Mesodermal cell (in vitro differentiated cells): ENCODE results near the gene APRT.

Experiments
- H3K27ac ChIP-seq: 2 replicates; pipeline ENCODE4 v1.7.0; 2013; ENCODE audit warnings: mild to moderate bottlenecking, low read depth, low read length, moderate library complexity; ENCODE audit not compliant: severe bottlenecking
- H3K36me3 ChIP-seq: 2 replicates; pipeline ENCODE4 v1.7.1; 2013; ENCODE audit warnings: mild to moderate bottlenecking, low read length, moderate library complexity; ENCODE audit not compliant: control insufficient read depth, insufficient read depth
- H3K4me1 ChIP-seq: one replicate; pipeline ENCODE4 v1.7.1; 2013; ENCODE audit warnings: mild to moderate bottlenecking, low read length; ENCODE audit not compliant: insufficient read depth, control insufficient read depth, poor library complexity, severe bottlenecking
- H3K4me3 ChIP-seq: 2 replicates; pipeline ENCODE4 v1.7.0; 2013; ENCODE audit warnings: low read length, control low read depth, mild to moderate bottlenecking; ENCODE audit not compliant: insufficient read depth, poor library complexity, severe bottlenecking; ENCODE audit errors: extremely low read depth
- H3K9me3 ChIP-seq: 2 replicates; pipeline ENCODE4 v1.7.1; 2013; ENCODE audit warnings: mild to moderate bottlenecking, low read length, moderate library complexity; ENCODE audit not compliant: control insufficient read depth
- WGBS, 2 experiments: methylation state at CpG; one replicate each; pipeline ENCODE4 v1.1.5; 2013; ENCODE audit warnings: missing lambda C conversion rate in 2 of 2; ENCODE audit not compliant: insufficient coverage in 2 of 2; 5-methylcytosine and 5-hydroxymethylcytosine counted together

APRT gene

GRCh38 chr16:88853325-88853941 is 41.7 kb upstream of the APRT start:
- Histone ChIP-seq H3K27ac (no peak overlapping the region), H3K9me3 (no peaks in the 10 kb centered on the region), H3K4me1 (peaks cover 11% of the 10 kb centered on the region), H3K4me3 (no peak overlapping the region), H3K36me3 (peaks cover 17% of the 10 kb centered on the region)
- 89 to 96% methylated on average over 14 to 17 of the region's 17 CpGs for WGBS, 2 experiments

GRCh38 chr16:88851616-88852015 is 39.9 kb upstream of the APRT start:
- Histone ChIP-seq H3K4me1 (peaks cover 5% of the 10 kb centered on the region), H3K4me3 (no peak overlapping the region), H3K36me3 (peaks cover 13% of the 10 kb centered on the region), H3K27ac (no peak overlapping the region), H3K9me3 (no peaks in the 10 kb centered on the region)
- 95 to 99% methylated on average over 17 to 19 of the region's 19 CpGs for WGBS, 2 experiments

GRCh38 chr16:88850531-88851199 is 38.9 kb upstream of the APRT start:
- WGBS, 2 experiments = 89 to 94% methylated on average over 31 of the region's 33 CpGs
- peaks cover 2% of the 10 kb centered on the region for H3K4me1 ChIP-seq

GRCh38 chr16:88848557-88848956 is 36.8 kb upstream of the APRT start:
- no peak overlapping the region for H3K4me3 ChIP-seq
- no peak overlapping the region for H3K27ac ChIP-seq
- 93 to 95% methylated on average over 21 of the region's 21 CpGs for WGBS, 2 experiments
- H3K9me3 ChIP-seq = no peaks in the 10 kb centered on the region
- H3K4me1 ChIP-seq = no peaks in the 10 kb centered on the region
- peaks cover 5% of the 10 kb centered on the region for H3K36me3 ChIP-seq

More at GRCh38 chr16:88850531-88851199, 38.9 kb upstream of the APRT start:
- Histone ChIP-seq H3K9me3 (no peaks in the 10 kb centered on the region), H3K4me3 (no peak overlapping the region), H3K36me3 (peaks cover 13% of the 10 kb centered on the region), H3K27ac (no peak overlapping the region)

- no peak overlapping the region for H3K27ac ChIP-seq
- peaks cover 5% of the 10 kb centered on the region for H3K36me3 ChIP-seq
- 92 to 96% methylated on average over 18 of the region's 18 CpGs for WGBS, 2 experiments
- no peaks in the 10 kb centered on the region for H3K4me1 ChIP-seq
- H3K4me3 ChIP-seq = no peak overlapping the region
- no peaks in the 10 kb centered on the region for H3K9me3 ChIP-seq
These were observed 35.9 kb upstream of the APRT start for GRCh38 chr16:88847654-88848053.

- Histone ChIP-seq H3K4me3 (no peak overlapping the region), H3K36me3 (peaks cover 5% of the 10 kb centered on the region), H3K4me1 (no peaks in the 10 kb centered on the region), H3K27ac (no peak overlapping the region), H3K9me3 (no peaks in the 10 kb centered on the region)
- 95 to 98% methylated on average over 7 to 8 of the region's 9 CpGs for WGBS, 2 experiments
These were observed 34.4 kb upstream of the APRT start for GRCh38 chr16:88846088-88846487.

GRCh38 chr16:88844419-88845036 is 32.8 kb upstream of the APRT start:
- H3K4me3 ChIP-seq = no peak overlapping the region
- no peaks in the 10 kb centered on the region for H3K4me1 ChIP-seq
- WGBS, 2 experiments = 81 to 85% methylated on average over 7 to 10 of the region's 11 CpGs
- peaks cover 10% of the 10 kb centered on the region for H3K36me3 ChIP-seq
- no peak overlapping the region for H3K27ac ChIP-seq
- no peaks in the 10 kb centered on the region for H3K9me3 ChIP-seq

GRCh38 chr16:88843256-88843655 is 31.5 kb upstream of the APRT start:
- Histone ChIP-seq H3K9me3 (no peaks in the 10 kb centered on the region), H3K4me1 (no peaks in the 10 kb centered on the region), H3K27ac (no peak overlapping the region), H3K36me3 (peaks cover 18% of the 10 kb centered on the region), H3K4me3 (no peak overlapping the region)
- WGBS, 2 experiments = 92 to 97% methylated on average over 20 of the region's 20 CpGs

GRCh38 chr16:88842806-88843205 is 31.1 kb upstream of the APRT start:
- WGBS, 2 experiments = 90 to 97% methylated on average over 24 to 25 of the region's 25 CpGs
- H3K27ac ChIP-seq = no peak overlapping the region

GRCh38 chr16:88842308-88842756 is 30.6 kb upstream of the APRT start:
- H3K27ac ChIP-seq = no peak overlapping the region
- H3K4me3 ChIP-seq = no peak overlapping the region
- peaks cover 22% of the 10 kb centered on the region for H3K36me3 ChIP-seq
- whole genome bisulfite sequencing, 2 experiments = 93 to 95% methylated on average over 12 to 14 of the region's 15 CpGs
- H3K9me3 ChIP-seq = no peaks in the 10 kb centered on the region
- H3K4me1 ChIP-seq = no peaks in the 10 kb centered on the region

More at GRCh38 chr16:88842806-88843205, 31.1 kb upstream of the APRT start:
- Histone ChIP-seq H3K36me3 (peaks cover 20% of the 10 kb centered on the region), H3K9me3 (no peaks in the 10 kb centered on the region), H3K4me3 (no peak overlapping the region), H3K4me1 (no peaks in the 10 kb centered on the region)
